ENCODE measurements around the gene PACSIN2. TPM values are rescaled to one million over a fixed set of nuclear protein-coding genes. Genes with fewer than 3 reads are reported as not detected.

PACSIN2 gene
- total and polyA plus RNA-seq, 2 experiments from 2014 or later: 23.5 to 57.3 TPM

DNA sequence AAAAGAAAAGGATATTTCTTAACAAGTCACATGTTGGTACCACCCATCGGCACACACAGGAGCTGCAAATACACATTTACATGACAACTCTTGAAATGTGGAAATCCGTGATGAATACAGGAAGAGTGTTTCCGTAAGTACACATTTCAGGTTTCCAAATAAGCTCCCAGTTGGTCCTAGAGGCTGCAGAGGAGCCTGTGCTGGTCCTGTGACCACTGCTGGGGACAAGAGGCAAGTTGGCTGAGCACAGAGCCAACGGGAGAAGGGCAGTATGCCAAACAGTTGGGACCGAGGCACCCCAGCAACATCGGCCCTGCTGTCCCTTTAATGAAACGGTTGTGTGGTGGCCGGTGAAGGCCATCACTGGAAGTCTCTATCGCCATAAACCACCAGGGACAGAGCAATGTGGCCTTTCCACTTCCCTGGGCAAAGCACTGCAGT is 119.4 kb downstream of the PACSIN2 start:
- no peak for ATAC-seq
- Histone ChIP-seq H3F3A (replicated peaks; ENCODE audit: low read depth) (no peaks in the 10 kb centered on the region), H3K27ac (ENCODE audit: low read depth) (peak overlapping the region; percentile 55; the same call in 1 of the 2 replicates), H3K9me2 (ENCODE audit: insufficient read depth) (no peaks in the 10 kb centered on the region), H3K79me2 (replicated peaks; ENCODE audit: insufficient read depth) (peaks cover 33% of the 10 kb centered on the region), H3K4me2 (no peak overlapping the region), H4K20me1 (replicated peaks; ENCODE audit: insufficient read depth) (peaks cover 18% of the 10 kb centered on the region), H3K4me1 (ENCODE audit: insufficient read depth) (no peaks in the 10 kb centered on the region; the same call in 1 of the 2 replicates), H3K4me3 (no peak overlapping the region), H3K36me3 (ENCODE audit: insufficient read depth) (no peaks in the 10 kb centered on the region), H3K27me3 (ENCODE audit: insufficient read depth) (no peaks in the 10 kb centered on the region), H2AFZ (no peak overlapping the region)
- H3K9me3 Mint-ChIP-seq: no peaks in the 10 kb centered on the region
- no peak for DNase-seq (ENCODE audit: low spot score)
- H3K4me1 Mint-ChIP-seq: peaks cover 32% of the 10 kb centered on the region
- no peak overlapping the region for H3K4me3 Mint-ChIP-seq
- peaks cover 5% of the 10 kb centered on the region for H3K27me3 Mint-ChIP-seq (ENCODE audit: insufficient read depth, low read depth, poor library complexity)
- H3K36me3 Mint-ChIP-seq (ENCODE audit: low read depth): peaks cover 5% of the 10 kb centered on the region; the same call in 1 of the 3 replicates
- TF ChIP-seq POLR2AphosphoS5 (IDR thresholded peaks at IDR 0.05; ENCODE audit: low read depth) (no peak), ZNF114 (CRISPR knock-in tag; IDR thresholded peaks at IDR 0.05) (no peak), ZNF331 (CRISPR knock-in tag; IDR thresholded peaks at IDR 0.05; ENCODE audit: low read depth) (no peak), EZH2phosphoT487 (IDR thresholded peaks at IDR 0.05; ENCODE audit: unreplicated experiment) (no peak), JUNB (IDR thresholded peaks at IDR 0.05; ENCODE audit: unreplicated experiment) (no peak), EZH2 (IDR thresholded peaks at IDR 0.05; ENCODE audit: low read depth, unreplicated experiment) (no peak), STAT1 (IDR thresholded peaks at IDR 0.05; ENCODE audit: unreplicated experiment) (no peak), NANOG (IDR thresholded peaks at IDR 0.05; ENCODE audit: borderline replicate concordance) (no peak), CREB1 (CRISPR knock-in tag; IDR thresholded peaks at IDR 0.05; ENCODE audit: low read depth) (no peak)
- TF ChIP-seq, protein P1, sequence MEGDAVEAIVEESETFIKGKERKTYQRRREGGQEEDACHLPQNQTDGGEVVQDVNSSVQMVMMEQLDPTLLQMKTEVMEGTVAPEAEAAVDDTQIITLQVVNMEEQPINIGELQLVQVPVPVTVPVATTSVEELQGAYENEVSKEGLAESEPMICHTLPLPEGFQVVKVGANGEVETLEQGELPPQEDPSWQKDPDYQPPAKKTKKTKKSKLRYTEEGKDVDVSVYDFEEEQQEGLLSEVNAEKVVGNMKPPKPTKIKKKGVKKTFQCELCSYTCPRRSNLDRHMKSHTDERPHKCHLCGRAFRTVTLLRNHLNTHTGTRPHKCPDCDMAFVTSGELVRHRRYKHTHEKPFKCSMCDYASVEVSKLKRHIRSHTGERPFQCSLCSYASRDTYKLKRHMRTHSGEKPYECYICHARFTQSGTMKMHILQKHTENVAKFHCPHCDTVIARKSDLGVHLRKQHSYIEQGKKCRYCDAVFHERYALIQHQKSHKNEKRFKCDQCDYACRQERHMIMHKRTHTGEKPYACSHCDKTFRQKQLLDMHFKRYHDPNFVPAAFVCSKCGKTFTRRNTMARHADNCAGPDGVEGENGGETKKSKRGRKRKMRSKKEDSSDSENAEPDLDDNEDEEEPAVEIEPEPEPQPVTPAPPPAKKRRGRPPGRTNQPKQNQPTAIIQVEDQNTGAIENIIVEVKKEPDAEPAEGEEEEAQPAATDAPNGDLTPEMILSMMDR (conservative IDR thresholded peaks at IDR 0.05; ENCODE audit: low read depth in 2 of 2): no peak
- TF ChIP-seq, protein P2, sequence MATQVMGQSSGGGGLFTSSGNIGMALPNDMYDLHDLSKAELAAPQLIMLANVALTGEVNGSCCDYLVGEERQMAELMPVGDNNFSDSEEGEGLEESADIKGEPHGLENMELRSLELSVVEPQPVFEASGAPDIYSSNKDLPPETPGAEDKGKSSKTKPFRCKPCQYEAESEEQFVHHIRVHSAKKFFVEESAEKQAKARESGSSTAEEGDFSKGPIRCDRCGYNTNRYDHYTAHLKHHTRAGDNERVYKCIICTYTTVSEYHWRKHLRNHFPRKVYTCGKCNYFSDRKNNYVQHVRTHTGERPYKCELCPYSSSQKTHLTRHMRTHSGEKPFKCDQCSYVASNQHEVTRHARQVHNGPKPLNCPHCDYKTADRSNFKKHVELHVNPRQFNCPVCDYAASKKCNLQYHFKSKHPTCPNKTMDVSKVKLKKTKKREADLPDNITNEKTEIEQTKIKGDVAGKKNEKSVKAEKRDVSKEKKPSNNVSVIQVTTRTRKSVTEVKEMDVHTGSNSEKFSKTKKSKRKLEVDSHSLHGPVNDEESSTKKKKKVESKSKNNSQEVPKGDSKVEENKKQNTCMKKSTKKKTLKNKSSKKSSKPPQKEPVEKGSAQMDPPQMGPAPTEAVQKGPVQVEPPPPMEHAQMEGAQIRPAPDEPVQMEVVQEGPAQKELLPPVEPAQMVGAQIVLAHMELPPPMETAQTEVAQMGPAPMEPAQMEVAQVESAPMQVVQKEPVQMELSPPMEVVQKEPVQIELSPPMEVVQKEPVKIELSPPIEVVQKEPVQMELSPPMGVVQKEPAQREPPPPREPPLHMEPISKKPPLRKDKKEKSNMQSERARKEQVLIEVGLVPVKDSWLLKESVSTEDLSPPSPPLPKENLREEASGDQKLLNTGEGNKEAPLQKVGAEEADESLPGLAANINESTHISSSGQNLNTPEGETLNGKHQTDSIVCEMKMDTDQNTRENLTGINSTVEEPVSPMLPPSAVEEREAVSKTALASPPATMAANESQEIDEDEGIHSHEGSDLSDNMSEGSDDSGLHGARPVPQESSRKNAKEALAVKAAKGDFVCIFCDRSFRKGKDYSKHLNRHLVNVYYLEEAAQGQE (IDR thresholded peaks at IDR 0.05; ENCODE audit: unreplicated experiment): no peak
- TF ChIP-seq, protein P3, sequence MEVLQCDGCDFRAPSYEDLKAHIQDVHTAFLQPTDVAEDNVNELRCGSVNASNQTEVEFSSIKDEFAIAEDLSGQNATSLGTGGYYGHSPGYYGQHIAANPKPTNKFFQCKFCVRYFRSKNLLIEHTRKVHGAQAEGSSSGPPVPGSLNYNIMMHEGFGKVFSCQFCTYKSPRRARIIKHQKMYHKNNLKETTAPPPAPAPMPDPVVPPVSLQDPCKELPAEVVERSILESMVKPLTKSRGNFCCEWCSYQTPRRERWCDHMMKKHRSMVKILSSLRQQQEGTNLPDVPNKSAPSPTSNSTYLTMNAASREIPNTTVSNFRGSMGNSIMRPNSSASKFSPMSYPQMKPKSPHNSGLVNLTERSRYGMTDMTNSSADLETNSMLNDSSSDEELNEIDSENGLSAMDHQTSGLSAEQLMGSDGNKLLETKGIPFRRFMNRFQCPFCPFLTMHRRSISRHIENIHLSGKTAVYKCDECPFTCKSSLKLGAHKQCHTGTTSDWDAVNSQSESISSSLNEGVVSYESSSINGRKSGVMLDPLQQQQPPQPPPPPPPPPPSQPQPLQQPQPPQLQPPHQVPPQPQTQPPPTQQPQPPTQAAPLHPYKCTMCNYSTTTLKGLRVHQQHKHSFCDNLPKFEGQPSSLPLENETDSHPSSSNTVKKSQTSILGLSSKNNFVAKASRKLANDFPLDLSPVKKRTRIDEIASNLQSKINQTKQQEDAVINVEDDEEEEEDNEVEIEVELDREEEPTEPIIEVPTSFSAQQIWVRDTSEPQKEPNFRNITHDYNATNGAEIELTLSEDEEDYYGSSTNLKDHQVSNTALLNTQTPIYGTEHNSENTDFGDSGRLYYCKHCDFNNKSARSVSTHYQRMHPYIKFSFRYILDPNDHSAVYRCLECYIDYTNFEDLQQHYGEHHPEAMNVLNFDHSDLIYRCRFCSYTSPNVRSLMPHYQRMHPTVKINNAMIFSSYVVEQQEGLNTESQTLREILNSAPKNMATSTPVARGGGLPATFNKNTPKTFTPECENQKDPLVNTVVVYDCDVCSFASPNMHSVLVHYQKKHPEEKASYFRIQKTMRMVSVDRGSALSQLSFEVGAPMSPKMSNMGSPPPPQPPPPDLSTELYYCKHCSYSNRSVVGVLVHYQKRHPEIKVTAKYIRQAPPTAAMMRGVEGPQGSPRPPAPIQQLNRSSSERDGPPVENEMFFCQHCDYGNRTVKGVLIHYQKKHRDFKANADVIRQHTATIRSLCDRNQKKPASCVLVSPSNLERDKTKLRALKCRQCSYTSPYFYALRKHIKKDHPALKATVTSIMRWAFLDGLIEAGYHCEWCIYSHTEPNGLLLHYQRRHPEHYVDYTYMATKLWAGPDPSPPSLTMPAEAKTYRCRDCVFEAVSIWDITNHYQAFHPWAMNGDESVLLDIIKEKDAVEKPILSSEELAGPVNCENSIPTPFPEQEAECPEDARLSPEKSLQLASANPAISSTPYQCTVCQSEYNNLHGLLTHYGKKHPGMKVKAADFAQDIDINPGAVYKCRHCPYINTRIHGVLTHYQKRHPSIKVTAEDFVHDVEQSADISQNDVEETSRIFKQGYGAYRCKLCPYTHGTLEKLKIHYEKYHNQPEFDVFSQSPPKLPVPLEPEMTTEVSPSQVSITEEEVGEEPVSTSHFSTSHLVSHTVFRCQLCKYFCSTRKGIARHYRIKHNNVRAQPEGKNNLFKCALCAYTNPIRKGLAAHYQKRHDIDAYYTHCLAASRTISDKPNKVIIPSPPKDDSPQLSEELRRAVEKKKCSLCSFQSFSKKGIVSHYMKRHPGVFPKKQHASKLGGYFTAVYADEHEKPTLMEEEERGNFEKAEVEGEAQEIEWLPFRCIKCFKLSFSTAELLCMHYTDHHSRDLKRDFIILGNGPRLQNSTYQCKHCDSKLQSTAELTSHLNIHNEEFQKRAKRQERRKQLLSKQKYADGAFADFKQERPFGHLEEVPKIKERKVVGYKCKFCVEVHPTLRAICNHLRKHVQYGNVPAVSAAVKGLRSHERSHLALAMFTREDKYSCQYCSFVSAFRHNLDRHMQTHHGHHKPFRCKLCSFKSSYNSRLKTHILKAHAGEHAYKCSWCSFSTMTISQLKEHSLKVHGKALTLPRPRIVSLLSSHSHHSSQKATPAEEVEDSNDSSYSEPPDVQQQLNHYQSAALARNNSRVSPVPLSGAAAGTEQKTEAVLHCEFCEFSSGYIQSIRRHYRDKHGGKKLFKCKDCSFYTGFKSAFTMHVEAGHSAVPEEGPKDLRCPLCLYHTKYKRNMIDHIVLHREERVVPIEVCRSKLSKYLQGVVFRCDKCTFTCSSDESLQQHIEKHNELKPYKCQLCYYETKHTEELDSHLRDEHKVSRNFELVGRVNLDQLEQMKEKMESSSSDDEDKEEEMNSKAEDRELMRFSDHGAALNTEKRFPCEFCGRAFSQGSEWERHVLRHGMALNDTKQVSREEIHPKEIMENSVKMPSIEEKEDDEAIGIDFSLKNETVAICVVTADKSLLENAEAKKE (CRISPR knock-in tag; IDR thresholded peaks at IDR 0.05): no peak
- TF ChIP-seq, protein P4, sequence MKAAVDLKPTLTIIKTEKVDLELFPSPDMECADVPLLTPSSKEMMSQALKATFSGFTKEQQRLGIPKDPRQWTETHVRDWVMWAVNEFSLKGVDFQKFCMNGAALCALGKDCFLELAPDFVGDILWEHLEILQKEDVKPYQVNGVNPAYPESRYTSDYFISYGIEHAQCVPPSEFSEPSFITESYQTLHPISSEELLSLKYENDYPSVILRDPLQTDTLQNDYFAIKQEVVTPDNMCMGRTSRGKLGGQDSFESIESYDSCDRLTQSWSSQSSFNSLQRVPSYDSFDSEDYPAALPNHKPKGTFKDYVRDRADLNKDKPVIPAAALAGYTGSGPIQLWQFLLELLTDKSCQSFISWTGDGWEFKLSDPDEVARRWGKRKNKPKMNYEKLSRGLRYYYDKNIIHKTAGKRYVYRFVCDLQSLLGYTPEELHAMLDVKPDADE (IDR thresholded peaks at IDR 0.05): no peak
- H3K27ac Mint-ChIP-seq: peak overlapping the region; percentile 65; the same call in 1 of the 2 replicates

Data from GM23338 (cell line).